Activated CD8-positive, alpha-beta memory T cell treated with anti-CD3 and anti-CD28 coated beads, Interleukin-2, amount 50 U/mL, for 1 hour (primary cell): ENCODE measurements around the gene AQP12A.

ENCODE experiments used
- DNase-seq: peaks from one replicate; pipeline ENCODE4 v3.0.0-alpha.2; 2020; ENCODE audit errors: extremely low read depth

AQP12A gene

DNA sequence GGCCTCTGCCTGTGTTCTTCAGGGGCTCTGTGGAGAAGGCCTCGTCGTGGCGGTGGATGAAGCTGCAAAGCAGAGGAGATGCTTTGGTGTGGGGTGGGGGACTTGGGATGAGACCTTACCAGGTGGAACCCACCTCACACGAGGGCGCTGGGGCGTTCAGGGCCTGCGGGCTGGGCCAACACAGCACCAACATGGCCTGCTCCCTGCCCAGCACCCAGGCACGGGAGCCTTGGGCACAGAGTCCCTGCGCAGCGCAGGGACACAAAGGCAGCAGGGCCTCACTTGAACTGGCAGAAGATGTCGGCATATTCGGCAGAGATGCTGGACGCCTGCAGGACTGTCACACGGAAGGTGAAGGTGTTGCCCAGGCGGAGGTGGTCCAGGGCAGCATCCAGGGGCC lies 53.8 kb downstream of the AQP12A start:
- no peak for DNase-seq

DNA sequence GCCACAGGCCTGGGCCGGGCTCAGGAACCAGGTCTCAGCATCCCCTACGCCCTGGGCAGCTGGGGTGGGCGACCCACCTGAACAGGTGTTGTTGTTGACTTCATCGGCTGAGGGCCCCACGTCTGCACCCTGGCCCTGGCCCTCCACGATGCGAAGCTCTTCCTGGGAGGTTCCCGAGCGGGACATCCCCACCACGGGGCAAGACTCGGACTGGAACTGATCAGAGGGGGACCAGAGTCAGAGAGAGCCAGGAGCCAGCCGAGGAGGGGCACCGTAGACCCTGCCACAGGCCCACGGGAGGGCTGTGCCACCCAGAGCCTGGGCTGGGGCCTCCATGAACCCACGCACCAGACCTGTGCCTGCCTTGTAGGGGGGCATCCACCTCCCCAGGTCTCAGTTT lies 54.3 kb downstream of the AQP12A start:
- no peak for DNase-seq

DNA sequence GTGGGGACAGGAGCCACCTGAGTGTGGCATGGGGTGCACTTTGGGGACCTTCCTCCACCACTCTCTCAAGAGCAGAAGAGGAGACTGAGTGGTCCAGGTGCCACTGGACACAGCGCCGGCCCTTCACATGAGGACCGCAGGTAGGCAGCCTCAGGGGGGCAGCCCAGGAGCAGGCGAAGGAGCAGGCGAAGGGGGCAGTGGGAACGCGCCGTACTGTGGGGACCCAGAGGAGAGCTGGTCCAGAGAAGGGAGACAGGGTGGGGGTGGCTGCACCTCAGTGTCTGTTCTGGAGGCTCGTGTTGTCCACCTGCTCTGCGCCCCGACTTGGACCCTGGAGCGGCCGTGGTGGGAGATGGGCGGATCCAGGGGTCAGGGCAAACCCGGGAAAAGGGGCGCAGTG lies 55.0 kb downstream of the AQP12A start:
- DNase-seq = no peak

DNA sequence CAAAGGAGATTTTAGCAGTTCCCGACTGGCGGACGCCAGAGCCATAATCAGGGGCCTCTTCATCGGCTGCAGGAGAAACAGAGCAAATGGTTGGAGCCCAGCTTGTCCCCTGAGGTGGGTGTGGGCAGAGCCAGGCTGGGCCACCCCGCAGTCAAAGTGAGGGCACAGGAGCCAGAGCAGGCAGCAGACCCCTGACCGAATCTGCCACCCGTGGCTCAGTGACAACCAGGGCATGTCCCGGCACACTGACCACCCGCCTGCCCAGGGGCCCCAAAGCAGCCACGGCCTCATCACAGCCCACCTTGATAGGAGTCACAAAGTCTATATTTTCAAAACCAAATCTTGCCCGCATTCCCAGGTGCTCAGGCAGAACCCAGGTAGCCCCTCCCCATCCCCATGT lies 55.6 kb downstream of the AQP12A start:
- no peak for DNase-seq
